Caki2 (cell line): ENCODE measurements around the gene TMEM214. TPM values are rescaled to one million over a fixed set of nuclear protein-coding genes. Genes with fewer than 3 reads are reported as not detected.
"Not testable (repeated sequence)": the region's sequence is repeated elsewhere in the genome, so short reads cannot be mapped to it uniquely, and the experiment has no call there.

Experiments
- DNase-seq: peaks from one replicate; pipeline ENCODE4 v3.0.0-alpha.2; 2015; ENCODE audit warnings: low read depth
- in situ Hi-C: cut with HindIII; loops from 2 replicates; pipeline ENCODE4 v1.10.0; 2016; ENCODE audit warnings: low sequenced_read_pairs, low pct_unique_long_range_greater_than_20kb, mixed read lengths
- total RNA-seq: library from RNA; depleted of rRNA; stranded (reverse); fragments of >200 nt; shearing (Covaris generic); gene quantifications from 2 replicates; pipeline ENCODE4 v1.2.3, GENCODE V29; 2014; ENCODE audit warnings: low replicate concordance

The TMEM214 gene
- total RNA-seq, 1 experiment from 2014 or later = 104 TPM

GRCh38 chr2:27074738-27075565 lies 42.2 kb downstream of the TMEM214 start:
- in situ Hi-C loops = loop anchor here (25.0 kb wide), 1 partner anchor 187 kb away; the partner anchor contains the start of gene SLC30A3
- no peak for DNase-seq

- DNase-seq = not testable (repeated sequence)
- in situ Hi-C loops = loop anchor here (25.0 kb wide), 1 partner anchor 187 kb away; the partner anchor contains the start of gene SLC30A3
Observed at GRCh38 chr2:27075566-27075871, 42.8 kb downstream of the TMEM214 start.

GRCh38 chr2:27076323-27076722 lies 43.6 kb downstream of the TMEM214 start:
- DNase-seq = no peak
- in situ Hi-C loops = loop anchor here (25.0 kb wide), 1 partner anchor 186 kb away; the partner anchor contains the start of gene SLC30A3

- no peak for DNase-seq
- in situ Hi-C loops = loop anchor here (25.0 kb wide), 1 partner anchor 185 kb away; the partner anchor contains the start of gene SLC30A3
Observed at GRCh38 chr2:27077231-27077630, 44.5 kb downstream of the TMEM214 start.

DNA sequence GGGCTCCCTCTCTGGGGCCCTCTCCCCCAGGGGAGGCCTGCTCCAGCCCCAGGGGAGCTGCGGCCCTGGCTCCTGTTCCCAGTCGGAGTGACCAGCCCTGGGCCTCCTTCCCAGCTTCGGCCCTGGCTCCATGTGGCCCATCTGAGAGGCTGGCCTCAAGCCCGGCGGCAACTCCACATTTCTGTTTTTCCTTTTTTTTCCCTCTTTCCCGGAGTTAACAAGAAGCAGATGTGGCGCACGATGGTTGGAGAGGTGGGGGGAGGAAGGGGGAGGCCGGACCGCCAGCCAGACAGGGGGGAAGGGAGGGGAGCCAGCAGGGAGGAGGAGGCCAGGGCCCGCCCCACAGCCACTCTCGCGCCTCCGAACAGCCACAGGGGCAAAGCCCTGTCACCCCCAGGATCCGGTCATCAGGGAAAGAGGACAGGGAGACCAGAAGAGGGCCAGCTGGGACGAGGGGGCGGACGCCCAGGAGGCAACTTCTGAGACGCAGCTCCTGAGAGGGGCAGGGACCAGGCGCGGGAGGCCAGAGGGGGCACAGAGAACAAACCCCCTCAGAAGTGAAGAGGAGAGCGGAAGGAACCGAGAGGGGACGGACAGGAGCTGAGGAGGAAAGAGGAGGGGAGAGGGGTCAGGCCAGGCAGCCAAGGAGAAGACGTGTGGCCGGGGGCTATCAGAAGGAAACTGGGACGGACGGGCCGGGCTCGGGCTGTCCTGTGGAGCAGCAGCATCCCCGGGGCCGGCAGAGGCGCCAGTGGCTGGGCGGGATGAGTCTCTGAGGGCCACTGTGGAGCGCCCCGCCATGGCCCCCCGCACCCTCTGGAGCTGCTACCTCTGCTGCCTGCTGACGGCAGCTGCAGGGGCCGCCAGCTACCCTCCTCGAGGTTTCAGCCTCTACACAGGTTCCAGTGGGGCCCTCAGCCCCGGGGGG lies 45.8 kb downstream of the TMEM214 start, which contains the start of gene EMILIN1:
Gene EMILIN1 (plus strand): TSS at position 349 of the 928 bp plus-strand sequence. CDS start 451 bp downstream, at position 800.
- in situ Hi-C loops = loop anchor here (25.0 kb wide), 1 partner anchor 184 kb away; the partner anchor contains the start of gene SLC30A3
- no peak for DNase-seq

- in situ Hi-C loops = loop anchor here (25.0 kb wide), 1 partner anchor 183 kb away; the partner anchor contains the start of gene SLC30A3
Observed at GRCh38 chr2:27079233-27080139, 46.7 kb downstream of the TMEM214 start.

DNA sequence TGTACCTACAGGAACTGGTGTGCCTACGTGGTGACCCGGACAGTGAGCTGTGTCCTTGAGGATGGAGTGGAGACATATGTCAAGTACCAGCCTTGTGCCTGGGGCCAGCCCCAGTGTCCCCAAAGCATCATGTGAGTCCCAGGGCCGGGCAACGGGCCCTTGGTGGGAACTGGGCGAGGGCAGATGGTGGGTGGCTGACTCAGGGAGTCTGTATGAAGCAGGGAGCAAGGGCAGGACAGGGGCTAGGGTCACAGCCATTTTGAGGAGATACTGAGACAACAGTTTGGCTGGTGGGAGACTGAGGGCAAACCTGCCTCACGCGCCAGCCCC lies 47.3 kb downstream of the TMEM214 start:
- in situ Hi-C loops = loop anchor here (25.0 kb wide), 1 partner anchor 182 kb away; the partner anchor contains the start of gene SLC30A3
- no peak for DNase-seq

More at GRCh38 chr2:27079233-27080139, 46.7 kb downstream of the TMEM214 start:
- no peak for DNase-seq

GRCh38 chr2:27080603-27080936 lies 47.8 kb downstream of the TMEM214 start:
- in situ Hi-C loops = loop anchor here (25.0 kb wide), 1 partner anchor 182 kb away; the partner anchor contains the start of gene SLC30A3
- no peak for DNase-seq

GRCh38 chr2:27081984-27082772 lies 49.4 kb downstream of the TMEM214 start:
- in situ Hi-C loops = loop anchor here (25.0 kb wide), 1 partner anchor 180 kb away; the partner anchor contains the start of gene SLC30A3
- DNase-seq = no peak

GRCh38 chr2:27082773-27083409 lies 50.1 kb downstream of the TMEM214 start:
- no peak for DNase-seq
- in situ Hi-C loops = loop anchor here (25.0 kb wide), 1 partner anchor 179 kb away; the partner anchor contains the start of gene SLC30A3

DNA sequence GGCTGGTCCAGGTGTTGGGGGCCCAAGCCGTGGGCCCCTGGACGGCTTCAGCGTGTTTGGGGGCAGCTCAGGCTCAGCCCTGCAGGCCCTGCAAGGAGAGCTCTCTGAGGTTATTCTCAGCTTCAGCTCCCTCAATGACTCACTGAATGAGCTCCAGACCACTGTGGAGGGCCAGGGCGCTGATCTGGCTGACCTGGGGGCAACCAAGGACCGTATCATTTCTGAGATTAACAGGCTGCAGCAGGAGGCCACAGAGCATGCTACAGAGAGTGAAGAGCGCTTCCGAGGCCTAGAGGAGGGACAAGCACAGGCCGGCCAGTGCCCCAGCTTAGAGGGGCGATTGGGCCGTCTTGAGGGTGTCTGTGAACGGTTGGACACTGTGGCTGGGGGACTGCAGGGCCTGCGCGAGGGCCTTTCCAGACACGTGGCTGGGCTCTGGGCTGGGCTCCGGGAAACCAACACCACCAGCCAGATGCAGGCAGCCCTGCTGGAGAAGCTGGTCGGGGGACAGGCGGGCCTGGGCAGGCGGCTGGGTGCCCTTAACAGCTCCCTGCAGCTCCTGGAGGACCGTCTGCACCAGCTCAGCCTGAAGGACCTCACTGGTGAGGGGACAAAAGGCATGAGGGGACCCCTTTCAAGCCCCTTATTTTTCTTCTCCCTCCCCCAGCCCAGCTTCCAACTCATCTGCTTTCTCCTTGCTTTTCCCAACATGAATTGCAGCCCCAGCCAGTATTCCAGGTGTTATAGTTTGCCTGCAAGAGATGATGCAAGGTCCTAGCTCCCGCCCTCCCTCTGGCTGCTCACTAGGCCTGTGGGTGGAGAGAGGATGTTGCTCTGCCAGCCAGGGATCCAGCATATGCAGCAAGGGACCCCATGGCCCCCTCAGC lies 50.9 kb downstream of the TMEM214 start:
- in situ Hi-C loops = loop anchor here (25.0 kb wide), 1 partner anchor 179 kb away; the partner anchor contains the start of gene SLC30A3
- DNase-seq = no peak

DNA sequence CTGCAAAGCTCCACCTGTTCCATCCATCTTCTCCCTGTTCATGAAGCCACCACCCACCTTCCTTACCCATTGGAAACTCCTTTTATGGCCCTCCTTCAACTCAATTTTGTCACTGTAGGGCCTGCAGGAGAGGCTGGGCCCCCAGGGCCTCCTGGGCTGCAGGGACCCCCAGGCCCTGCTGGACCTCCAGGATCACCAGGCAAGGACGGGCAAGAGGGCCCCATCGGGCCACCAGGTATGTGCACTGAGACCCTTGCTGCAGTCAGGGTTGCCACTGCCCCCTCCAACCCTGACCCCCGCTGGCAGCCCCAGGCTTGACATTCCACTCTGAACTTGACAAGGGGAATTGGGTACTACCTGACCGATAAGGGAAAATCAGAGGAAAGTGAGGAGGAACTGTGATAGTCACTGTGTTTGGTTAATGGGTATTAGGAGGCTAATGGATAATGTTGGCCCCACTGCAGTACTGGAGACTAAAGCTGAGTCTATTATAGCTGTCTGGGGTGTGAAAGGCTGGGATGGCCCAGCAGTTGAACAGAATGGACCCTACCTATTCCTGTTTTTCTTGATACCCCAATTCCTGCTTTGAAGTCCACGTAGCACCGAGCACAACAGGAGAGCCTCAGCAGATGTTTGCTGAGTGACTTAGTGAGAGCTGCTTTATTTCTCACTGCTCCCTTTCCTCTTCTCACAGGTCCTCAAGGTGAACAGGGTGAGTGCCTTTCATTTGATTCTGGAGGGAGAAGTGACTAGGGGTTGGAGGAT lies 51.7 kb downstream of the TMEM214 start:
- DNase-seq = no peak
- in situ Hi-C loops = loop anchor here (25.0 kb wide), 1 partner anchor 178 kb away; the partner anchor contains the start of gene SLC30A3

DNA sequence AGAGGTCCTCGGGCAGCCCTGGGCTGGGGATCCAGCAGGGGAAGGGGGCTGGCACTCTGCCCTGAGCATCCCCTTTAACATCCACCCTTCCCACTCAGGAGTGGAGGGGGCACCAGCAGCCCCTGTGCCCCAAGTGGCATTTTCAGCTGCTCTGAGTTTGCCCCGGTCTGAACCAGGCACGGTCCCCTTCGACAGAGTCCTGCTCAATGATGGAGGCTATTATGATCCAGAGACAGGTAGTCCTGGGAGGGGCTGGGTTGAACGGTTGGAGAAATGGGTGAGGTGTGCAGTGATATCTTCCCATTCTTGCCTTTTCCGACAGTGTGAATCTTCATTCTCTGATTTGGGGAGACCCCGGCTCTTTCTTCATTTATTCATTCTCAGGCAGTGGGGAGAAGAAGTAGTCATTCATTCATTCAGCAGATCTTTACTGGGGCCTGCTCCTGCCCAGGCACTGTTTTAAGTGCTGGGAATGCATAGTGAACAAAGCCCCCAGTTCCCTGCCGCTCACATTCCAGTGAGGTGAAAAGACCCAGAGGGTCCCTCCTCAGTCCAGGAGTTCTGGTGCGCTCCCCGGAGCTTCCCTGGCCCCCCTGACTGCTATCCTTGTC lies 52.4 kb downstream of the TMEM214 start:
- in situ Hi-C loops = loop anchor here (25.0 kb wide), 1 partner anchor 177 kb away; the partner anchor contains the start of gene SLC30A3

GRCh38 chr2:27085673-27086089 lies 52.9 kb downstream of the TMEM214 start:
- DNase-seq = peak; percentile 77
- in situ Hi-C loops = loop anchor here (25.0 kb wide), 1 partner anchor 177 kb away; the partner anchor contains the start of gene SLC30A3

More for the DNA sequence above, 52.4 kb downstream of the TMEM214 start:
- DNase-seq = no peak
